GM19395 (cell line): ENCODE data around the gene ZSCAN1.
A peak's percentile ranks its signal among the peaks of the same experiment; 100 is the strongest.
"Not testable (repeated sequence)": the region's sequence is repeated elsewhere in the genome, so short reads cannot be mapped to it uniquely, and the experiment has no call there.

ENCODE experiments used
- ATAC-seq: cut with Tn5 transposase; IDR thresholded peaks from one replicate; pipeline ENCODE4 v1.9.1; 2021; ENCODE audit warnings: mild to moderate bottlenecking, moderate library complexity; ENCODE audit not compliant: unreplicated experiment

The ZSCAN1 gene, protein sequence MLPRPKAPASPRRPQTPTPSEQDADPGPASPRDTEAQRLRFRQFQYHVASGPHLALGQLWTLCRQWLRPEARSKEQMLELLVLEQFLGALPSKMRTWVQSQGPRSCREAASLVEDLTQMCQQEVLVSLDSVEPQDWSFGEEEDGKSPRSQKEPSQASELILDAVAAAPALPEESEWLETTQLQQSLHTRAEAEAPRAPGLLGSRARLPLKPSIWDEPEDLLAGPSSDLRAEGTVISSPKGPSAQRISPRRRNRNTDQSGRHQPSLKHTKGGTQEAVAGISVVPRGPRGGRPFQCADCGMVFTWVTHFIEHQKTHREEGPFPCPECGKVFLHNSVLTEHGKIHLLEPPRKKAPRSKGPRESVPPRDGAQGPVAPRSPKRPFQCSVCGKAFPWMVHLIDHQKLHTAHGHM

DNA sequence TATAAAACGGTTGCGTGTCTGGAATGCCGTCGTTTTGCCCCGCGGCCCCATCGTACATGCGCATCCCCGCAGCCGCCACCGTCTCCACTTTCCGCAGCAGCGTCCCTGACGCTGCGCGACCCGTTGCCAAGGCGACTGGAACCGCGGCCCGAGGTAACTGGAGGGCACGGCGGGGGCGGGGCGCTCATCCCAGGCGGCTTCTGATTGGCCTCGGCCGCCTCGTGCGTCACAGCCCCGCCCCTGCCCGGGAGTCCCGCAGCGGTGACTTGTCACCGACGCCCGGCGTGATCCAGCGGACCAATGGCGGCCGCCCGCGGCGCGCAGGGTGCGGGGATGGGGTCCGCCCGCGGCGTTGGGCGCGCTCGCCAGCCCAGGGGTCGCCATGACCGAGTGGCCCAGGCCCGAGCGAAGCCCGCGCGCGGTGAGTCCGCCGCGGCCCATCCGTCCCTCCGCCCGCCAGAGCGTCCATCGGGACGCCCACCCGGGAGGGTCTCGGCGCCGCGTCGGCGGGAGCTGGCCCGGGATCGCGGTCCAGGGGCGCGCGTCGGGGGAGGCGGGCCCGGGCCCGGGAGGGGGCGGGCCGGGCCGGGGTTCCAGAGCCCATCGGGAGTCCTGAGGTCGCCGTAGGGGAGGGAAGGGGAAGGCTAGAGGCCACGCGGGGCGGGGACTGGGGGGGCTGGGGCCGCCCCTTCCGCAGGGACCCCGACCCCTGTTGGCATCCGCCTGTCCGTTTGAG, at the start of gene ZSCAN1:
TSS of gene ZSCAN1 (plus strand) at position 285 of the 736 bp plus-strand sequence. CDS start 3,812 bp downstream, outside the sequence.
- no peak for ATAC-seq

DNA sequence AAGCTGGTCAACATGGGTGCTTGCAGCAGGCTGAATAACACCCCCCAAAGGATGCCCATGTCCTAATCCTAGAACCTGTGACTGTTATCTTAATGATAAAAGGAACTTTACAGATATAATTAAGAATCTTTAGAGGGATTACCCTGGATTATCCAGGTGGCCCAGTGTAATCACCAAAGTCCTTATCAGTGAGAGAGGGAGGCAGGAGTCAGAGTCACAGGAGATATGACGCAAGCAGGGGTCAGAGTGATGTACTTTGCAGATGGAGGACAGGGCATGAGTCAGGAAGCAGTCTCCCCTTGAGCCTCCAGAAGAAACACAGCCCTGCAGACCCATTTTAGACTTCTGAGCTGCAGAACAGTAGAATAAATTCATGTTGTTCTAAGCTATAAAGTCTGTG, 41.0 kb upstream of the ZSCAN1 start:
- ATAC-seq = no peak

DNA sequence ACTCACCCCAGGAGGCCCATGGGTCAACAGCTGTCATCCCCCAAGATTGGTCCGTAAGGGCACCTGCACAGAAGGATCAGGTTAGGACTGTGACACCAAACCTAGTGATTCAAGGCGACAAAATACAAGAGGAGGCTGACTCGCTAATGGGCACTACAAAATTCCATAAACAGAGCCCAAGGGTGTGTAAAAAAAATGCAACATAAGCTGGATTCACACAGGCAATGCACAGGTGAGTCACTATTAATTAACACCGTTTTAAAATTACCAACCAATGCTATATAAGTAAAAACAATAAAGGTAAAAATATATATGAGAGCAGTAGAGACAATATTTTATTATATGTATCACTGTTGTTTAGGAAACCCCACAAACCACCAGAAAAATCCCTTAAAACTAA, 33.1 kb upstream of the ZSCAN1 start:
- ATAC-seq = no peak

DNA sequence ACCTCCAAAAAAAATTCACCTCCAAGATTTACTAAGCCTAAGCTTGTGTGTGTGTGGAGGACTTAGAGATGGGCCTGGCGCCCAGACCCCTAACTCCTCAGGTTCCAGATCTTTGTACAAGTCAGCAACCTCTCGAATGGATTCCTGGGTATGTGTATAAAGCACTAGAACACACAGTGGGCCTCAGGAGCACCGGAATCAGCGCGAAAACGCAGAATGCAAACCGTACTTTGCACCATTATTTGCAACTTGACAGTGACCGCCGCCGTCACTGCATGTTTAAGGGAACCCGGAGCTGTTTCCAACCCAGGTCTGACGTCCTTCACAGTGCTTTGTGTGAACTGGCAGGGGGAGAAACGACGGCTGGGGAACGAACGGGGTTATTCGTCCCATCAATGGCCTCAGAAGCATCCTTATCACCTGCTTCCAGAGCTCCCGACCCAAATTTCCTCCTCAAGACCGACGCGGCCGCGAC, 31.9 kb upstream of the ZSCAN1 start:
- ATAC-seq = peak; percentile 18

DNA sequence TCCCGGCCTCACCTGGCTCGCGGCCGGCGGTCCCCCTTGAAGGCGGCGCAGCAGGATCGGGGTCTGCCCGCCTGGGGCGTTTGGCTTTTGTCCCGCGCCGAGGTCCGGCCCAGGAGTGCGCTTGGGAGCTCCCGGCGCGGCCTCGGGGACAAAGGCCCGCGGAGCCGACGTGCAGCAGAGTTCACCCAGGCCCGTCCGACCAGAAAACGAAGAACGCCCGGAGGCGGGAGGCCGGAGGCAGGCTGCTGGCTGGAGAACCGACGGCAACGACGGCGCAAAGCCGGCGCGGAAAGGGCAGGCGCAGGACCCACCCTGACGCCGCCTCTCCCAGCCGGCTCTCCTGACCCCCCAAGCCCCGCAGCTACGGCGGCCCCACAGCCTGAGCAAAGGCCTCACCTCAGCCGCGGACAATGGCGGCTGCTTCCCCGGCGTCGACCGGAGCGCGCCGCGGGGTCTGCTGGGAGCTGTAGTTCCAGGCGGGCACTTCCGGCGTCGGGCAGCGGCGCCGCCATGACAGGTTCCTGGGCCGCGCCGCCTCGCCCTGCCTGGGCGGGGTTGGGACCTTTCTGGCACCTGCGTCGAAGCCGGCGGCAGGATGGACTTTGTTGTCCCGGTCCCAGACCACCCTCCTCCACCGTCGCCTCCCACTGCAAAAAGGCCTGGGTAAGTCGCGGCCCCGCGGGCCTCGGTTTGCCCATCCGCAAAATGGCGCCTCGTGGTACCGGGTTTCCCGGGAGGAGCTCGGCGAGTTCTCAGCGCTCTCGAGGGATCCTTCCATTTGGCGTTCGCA, 31.2 kb upstream of the ZSCAN1 start, which contains the start of gene ZNF606:
TSS of gene ZNF606 (minus strand) at position 437 of the 790 bp plus-strand sequence. CDS start 1,501 bp downstream, outside the sequence.
- ATAC-seq = peak; percentile 91

DNA sequence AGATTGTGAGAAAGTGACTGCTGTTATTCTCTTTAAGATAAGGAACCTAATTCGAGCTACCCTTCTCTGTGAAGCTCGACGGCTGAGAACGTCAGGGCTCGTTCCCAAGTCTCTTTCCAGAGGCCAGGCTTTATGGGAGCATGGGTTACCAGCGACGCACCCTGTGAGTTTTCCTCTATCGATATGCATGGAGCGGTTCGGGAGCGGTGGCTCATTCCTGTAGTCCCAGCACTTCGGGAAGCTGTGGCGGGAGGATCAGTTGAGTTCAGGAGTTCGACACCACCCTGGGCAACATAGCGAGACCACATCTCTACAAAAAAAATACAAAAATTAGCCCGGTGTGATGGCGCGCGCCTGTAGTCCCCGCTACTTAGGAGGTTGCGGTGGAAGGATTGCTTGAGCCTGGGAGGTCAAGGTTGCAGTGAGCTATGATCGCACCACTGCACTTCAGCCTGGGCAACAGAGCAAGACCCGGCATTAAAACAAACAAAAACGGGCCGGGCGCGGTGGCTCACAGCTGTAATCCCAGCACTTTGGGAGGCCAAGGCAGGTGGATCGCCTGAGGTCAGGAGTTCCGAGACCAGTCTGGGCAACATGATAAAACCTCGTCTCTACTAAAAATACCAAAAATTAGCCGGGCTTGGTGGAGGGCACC, 30.5 kb upstream of the ZSCAN1 start:
- ATAC-seq = no peak

DNA sequence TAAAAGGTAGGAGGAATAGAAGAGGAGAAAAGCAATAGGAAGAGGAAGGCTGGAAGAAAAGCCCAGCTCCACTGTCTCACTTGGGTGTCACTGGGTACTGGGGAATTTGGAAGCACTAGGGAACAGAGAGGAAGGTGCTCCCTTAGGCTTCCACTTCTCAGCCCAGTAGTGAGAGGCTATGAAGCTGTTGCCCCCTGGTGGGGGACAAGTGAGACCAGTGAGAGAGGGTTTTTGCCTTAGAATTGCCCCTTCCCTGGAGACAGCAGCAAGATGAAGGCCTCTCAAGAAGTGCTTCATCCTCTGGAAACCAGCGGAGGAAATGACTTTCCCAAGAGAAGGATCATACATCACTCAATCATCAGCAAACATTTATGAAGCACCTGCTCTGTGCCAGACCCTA, 26.5 kb upstream of the ZSCAN1 start:
- no peak for ATAC-seq

DNA sequence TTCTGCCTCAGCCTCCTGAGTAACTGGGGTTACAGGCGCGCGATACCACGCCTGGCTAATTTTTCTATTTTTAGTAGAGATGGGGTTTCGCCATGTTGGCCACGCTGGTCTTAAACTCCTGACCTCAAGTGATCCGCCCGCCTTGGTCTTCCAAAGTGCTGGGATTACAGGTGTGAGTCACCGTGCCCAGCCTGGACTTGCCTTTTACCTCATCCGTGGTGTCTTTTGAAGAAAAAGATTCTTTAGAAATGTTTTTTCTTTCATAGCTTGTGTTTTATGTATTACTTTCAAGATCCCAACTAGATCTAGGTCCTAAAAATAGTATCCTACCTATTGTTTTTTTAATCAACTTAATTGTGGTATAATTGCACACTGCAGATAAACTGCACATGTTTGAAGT, 24.9 kb upstream of the ZSCAN1 start:
- ATAC-seq = not testable (repeated sequence)

DNA sequence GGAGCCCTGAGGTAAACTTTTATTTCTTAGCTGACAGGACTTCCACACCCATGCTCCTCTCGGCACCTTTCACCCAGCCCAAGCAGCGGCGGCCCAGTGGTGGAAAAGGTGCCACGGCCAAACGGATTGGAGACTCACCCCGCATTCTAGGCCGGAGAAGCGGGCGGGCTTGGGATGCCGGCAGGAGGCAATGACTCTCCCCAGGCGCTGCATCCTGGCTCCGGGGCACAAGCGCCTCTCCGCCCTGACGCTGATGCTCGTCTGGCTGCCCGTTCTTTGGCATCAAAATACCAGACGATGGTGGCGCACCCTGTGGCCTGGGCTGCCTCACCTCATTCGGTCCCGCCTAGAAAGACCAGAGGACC, 24.5 kb upstream of the ZSCAN1 start:
- ATAC-seq = peak; percentile 25

DNA sequence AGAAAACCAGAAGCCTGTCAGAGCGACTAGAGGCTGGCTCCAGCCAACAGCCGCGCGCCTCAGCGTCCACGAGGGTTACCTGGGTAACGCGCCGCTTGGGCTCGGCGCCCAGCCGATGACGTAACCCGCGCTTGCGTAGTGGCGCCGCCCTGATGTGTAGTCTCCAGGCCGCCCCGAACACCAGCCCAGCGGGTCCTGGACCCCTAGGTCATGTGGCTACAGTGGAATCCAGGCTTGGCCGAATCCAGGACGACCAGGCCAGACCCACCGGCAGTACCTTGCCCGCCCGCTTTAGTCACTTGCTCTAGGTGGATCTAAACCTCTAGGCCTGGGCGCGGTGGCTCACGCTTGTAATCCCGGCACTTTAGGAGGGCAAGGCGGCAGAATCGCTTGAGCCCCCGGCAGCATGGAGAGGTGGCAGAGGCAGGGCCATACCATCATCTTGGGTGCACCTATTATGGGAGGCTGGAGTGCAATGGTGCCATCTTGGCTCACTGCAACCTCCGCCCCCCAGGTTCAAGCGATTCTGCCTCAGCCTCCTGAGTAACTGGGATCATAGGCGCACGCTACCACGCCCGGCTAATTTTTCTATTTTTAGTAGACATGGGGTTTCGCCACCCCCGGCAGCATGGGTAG, 24.0 kb upstream of the ZSCAN1 start:
- peak; percentile 82 for ATAC-seq

DNA sequence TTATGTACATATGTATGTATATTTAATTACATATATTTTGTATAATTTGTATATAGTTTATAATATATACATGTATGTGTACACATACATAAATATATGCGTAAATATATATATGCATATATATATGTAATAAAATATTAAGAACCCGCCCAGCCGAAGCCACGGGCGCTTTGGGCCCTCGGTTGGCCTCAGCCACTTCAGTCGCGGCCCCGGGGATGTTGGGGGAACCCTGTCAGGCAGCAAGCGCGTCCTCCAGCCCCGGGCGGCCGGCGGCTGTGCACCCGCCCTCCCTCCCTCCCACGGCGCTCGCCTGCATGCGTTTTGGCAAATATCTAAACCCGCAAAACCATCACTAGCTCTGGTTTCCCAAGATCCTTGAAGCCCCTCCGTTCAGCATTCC, 23.3 kb upstream of the ZSCAN1 start:
- ATAC-seq = no peak

DNA sequence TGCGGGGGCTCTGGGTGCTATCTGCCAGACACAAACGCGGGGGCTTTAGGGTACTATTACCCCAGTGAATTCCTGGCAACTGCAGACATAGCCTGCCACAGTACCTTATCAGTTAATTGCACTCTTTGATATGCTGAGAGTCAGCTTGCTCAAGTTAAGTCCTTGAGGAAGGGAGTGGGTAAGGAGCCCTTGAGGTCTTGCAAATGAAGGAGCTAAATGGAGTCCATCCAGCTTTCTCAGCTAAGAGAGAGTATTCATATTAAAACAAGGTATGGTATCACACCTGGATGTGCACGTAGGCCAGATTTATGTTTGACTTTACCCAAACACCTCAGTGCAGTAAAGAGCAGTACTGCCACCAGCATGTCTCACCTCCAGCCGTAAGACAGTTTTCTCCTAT, 19.7 kb upstream of the ZSCAN1 start:
- no peak for ATAC-seq

DNA sequence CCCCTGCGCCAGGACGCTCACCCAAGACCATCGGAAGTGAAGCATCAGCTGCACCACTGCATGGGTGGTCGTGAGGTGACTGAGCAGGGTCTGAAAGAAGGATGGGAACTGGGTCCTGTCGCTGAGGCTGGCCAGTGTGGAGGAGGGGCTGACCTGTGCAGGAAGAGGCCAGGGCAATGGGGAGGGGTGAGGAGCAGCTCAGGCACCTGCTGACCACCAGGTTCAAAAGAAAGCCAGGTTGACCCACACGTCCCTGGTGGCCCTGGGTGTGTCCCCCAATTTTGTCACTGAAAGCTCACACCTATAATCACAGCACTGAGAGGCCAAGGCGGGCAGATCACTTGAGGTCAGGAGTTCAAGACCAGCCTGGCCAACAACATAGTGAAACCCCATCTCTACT, 13.7 kb upstream of the ZSCAN1 start:
- no peak for ATAC-seq

DNA sequence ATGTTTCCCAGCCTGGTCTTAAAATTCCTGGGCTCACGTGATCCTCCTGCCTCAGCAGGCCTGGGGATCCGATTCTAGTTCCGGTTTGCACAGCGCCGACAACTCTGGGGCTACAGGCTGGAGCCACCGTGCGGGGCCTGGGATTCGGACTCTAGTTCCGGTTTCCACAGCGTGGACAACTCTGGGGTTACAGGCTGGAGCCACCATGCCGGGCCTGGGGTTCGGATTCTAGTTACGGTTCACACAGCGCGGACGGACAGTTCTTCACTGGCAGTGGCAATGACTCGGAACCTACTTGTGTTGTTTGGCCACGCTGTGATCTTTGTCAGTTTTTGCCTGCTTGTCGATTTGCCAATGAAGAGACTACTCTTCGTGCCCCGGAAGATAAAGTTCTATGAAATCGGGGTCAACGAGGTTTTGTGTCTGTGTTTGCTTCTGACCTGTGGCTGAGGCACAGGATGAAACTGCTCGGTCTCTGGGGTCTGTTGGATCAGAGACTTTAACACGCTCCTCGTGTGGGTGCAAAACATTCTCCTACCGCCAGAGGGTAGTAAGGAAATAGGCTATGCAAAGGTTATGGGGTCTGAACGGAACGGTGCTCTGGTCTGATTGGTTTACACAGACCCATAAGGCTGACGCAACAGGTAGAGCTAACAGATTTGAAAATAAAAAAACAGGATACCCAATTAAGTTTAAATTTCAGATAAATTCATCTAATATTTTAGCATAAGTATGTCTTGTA, 12.1 kb upstream of the ZSCAN1 start:
- ATAC-seq = no peak

DNA sequence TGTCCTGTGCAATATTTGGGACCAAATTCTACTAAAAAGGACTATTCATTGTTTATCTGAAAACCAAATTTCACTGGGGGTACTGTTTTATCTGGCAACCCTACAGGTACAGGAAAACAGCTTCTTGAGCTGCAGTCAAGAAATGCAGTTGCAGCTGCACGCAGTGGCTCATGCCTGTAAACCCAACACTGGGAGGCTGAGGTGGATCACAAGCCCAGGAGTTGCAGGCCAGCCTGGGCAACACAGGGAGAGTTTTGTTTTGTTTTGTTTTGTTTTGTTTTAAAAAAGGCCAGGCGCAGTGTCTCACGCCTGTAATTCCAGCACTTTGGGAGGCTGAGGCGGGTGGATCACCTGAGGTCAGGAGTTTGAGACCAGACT, 11.6 kb upstream of the ZSCAN1 start:
- no peak for ATAC-seq

DNA sequence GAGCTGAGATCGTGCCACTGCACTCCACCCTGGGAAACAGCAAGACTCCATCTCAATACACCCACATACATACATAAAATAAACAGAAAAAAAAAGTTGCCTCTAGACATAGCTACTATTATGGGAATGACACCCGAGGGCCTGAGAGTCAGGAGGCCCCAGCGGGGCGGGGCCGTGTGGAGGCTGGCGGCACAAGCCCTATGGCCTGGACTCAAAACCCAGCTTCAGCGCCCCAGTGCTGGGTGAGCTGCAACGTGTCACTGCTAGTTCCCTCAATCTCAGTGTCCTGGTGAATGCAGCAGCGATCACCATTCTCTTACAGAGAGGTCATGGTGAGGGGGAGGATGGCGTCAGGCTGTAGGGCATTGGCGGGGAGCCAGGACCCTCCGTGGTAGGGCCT, 9.2 kb upstream of the ZSCAN1 start:
- no peak for ATAC-seq

DNA sequence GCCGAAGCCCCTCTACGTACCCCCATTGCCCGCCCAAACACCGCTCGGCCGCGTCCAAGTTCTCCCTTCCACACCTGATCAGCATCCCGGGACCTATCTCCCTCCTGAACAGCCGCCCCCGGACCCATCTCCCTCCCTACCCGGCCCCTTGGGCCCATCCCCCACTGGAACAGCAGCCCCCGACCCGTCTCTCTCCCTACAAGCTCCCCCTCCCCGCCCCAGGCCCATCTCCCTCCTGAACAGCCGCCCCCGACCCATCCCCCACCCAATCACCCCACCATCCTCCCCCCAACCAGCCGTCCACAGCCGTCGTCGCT, 610 bp downstream of the ZSCAN1 start:
- no peak for ATAC-seq

DNA sequence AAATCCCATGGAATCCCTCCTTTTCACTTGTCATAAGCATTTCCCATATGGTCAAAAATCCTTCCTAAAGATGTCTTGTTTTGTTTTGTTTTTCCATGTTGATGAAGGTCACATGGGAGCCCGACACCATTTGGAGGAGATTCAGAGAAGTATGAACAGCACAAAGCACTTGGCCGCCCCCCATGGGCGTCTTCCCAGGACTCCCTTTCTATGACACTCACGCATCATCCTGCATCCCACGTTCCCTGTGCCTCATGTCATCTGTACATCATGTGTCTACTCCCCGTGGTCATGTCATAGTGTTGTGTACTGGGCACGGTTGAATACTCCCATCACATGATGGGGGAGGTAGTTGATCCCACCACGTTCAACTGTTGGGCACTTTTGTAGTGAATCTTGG, 2.0 kb downstream of the ZSCAN1 start:
- no peak for ATAC-seq

DNA sequence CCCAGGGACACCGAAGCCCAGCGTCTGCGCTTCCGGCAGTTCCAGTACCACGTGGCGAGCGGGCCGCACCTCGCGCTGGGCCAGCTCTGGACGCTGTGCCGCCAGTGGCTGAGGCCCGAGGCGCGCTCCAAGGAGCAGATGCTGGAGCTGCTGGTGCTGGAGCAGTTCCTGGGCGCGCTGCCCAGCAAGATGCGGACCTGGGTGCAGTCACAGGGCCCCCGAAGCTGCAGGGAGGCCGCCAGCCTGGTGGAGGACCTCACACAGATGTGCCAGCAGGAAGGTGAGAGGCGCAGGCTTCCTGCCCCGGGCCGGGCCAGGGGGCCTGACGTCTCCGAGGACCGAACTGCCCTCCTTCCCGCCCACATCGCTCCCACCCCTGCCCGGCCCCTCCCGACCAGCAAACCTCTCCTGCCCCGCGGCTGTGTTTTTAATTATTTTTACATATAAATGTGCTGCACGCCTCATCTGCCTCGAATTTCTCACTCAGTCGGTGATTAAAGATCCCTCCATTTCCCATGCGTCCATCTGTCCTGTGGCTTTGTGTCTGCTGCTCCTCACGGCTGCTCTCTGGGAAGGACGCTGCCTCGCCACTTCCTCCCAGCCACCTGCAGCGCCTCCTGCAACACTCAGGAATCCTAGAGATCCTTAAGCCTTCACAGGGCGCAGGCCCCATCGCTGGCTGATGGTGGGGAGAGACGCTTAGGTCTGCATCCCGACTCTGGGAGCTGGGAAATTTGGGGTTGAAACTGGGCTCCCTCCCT, 4.3 kb downstream of the ZSCAN1 start:
- ATAC-seq = no peak
